ENCODE measurements around the gene F5.

DNA sequence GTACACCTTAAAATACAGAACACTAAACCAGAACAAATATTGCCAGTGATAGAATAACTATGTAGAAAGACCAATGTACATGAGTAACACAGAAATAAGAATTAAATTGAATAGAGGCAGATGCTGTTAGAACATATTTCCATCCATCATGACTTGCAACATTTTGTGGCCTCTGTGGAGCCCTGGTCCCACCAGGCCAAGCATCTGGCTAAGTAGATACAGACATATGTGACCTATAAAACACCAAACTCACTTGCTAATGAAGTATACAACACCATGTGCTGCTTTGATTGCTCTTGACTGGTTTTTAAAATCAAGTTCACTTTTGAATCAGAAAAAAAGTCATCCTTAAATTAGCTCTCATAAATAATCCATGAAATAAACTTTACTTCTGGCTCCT, 121.0 kb downstream of the F5 start:
- TF ChIP-seq EZH2phosphoT487 (IDR thresholded peaks at IDR 0.05; ENCODE audit: borderline replicate concordance, low read depth, low read length), result no peak
- no peak for TF ChIP-seq CTCF (conservative IDR thresholded peaks at IDR 0.05; ENCODE audit: low read length)

Data from OCI-LY7 (cell line).